ENCODE results near the gene GDF11. TPM values are rescaled to one million over a fixed set of nuclear protein-coding genes. Genes with fewer than 3 reads are reported as not detected.

GDF11 gene
- total RNA-seq, 1 experiment from 2014 or later, result 31.8 TPM

GRCh38 chr12:55726971-55727370, 16.0 kb upstream of the GDF11 start:
- Histone ChIP-seq H3K4me1 (ENCODE audit: insufficient read depth, low read length) (peaks cover 3% of the 10 kb centered on the region; the same call in 1 of the 2 replicates), H3K56ac (ENCODE audit: insufficient read length, low read depth, low read length) (no peak overlapping the region), H2BK15ac (ENCODE audit: low read depth, low read length) (no peak overlapping the region), H2BK5ac (ENCODE audit: insufficient read length, low read length) (no peak overlapping the region), H4K5ac (ENCODE audit: insufficient read length, low read depth, low read length) (no peak overlapping the region), H4K91ac (ENCODE audit: insufficient read length, low read depth, low read length) (no peak overlapping the region), H2AFZ (ENCODE audit: low read length) (no peak overlapping the region), H2BK12ac (ENCODE audit: insufficient read length, low read depth, low read length) (no peak overlapping the region), H2BK20ac (ENCODE audit: low read depth, low read length, poor library complexity, severe bottlenecking) (no peak overlapping the region), H2AK5ac (ENCODE audit: insufficient read length, low read length) (no peak overlapping the region), H2BK120ac (ENCODE audit: low read depth, low read length, poor library complexity, severe bottlenecking) (no peak overlapping the region), H3K9me3 (ENCODE audit: control insufficient read depth, low read depth, low read length) (no peaks in the 10 kb centered on the region), H3K18ac (ENCODE audit: insufficient read length, low read depth, low read length) (no peak overlapping the region), H3K4me2 (ENCODE audit: insufficient read depth, insufficient read length, low read length) (peak overlapping the region; percentile 83), H3K79me2 (ENCODE audit: insufficient read depth, low read length) (peaks cover 7% of the 10 kb centered on the region; the same call in 1 of the 2 replicates), H3K4ac (ENCODE audit: low read depth, low read length) (no peak overlapping the region), H3K14ac (ENCODE audit: insufficient read depth, low read length) (no peak overlapping the region; the same call in 1 of the 2 replicates), H4K20me1 (ENCODE audit: control insufficient read depth, insufficient read depth, insufficient read length) (no peaks in the 10 kb centered on the region), H3K23me2 (ENCODE audit: insufficient read length, low read depth, low read length, poor library complexity, severe bottlenecking) (peaks cover 14% of the 10 kb centered on the region), H3K9ac (ENCODE audit: extremely low read depth, insufficient read length, low read length) (no peak overlapping the region), H3K79me1 (ENCODE audit: insufficient read depth, low read depth, low read length, poor library complexity, severe bottlenecking) (peaks cover 7% of the 10 kb centered on the region), H3K23ac (ENCODE audit: insufficient read length, low read depth, low read length) (no peak overlapping the region), H3K27me3 (ENCODE audit: insufficient read depth, low read length) (no peaks in the 10 kb centered on the region), H3T11ph (ENCODE audit: low read length) (no peak overlapping the region), H4K8ac (replicated peaks; ENCODE audit: insufficient read length, low read depth, low read length) (no peak overlapping the region), H3K27ac (ENCODE audit: insufficient read length, low read depth, low read length) (no peak overlapping the region)
- peak overlapping the region; percentile 89 to 93 for H3K4me3 Mint-ChIP-seq
- TF ChIP-seq, protein P1, sequence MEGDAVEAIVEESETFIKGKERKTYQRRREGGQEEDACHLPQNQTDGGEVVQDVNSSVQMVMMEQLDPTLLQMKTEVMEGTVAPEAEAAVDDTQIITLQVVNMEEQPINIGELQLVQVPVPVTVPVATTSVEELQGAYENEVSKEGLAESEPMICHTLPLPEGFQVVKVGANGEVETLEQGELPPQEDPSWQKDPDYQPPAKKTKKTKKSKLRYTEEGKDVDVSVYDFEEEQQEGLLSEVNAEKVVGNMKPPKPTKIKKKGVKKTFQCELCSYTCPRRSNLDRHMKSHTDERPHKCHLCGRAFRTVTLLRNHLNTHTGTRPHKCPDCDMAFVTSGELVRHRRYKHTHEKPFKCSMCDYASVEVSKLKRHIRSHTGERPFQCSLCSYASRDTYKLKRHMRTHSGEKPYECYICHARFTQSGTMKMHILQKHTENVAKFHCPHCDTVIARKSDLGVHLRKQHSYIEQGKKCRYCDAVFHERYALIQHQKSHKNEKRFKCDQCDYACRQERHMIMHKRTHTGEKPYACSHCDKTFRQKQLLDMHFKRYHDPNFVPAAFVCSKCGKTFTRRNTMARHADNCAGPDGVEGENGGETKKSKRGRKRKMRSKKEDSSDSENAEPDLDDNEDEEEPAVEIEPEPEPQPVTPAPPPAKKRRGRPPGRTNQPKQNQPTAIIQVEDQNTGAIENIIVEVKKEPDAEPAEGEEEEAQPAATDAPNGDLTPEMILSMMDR (conservative IDR thresholded peaks at IDR 0.05), result no peak
- peaks cover 21 to 46% (median 46%) of the 10 kb centered on the region in 3 experiments; a peak in 6 of 7 replicates for H3K36me3 Mint-ChIP-seq (ENCODE audit: insufficient read depth in 1 of 3, low read depth in 3 of 3)
- H3K9me3 Mint-ChIP-seq, result no peaks in the 10 kb centered on the region; a peak in 1 of 5 replicates
- H3K27me3 Mint-ChIP-seq (ENCODE audit: low read depth), result no peaks in the 10 kb centered on the region; the same call in 1 of the 2 replicates
- H3K4me1 Mint-ChIP-seq, result peaks cover 33 to 38% of the 10 kb centered on the region in 2 experiments
- DNase-seq, result peak; percentile 38
- no CpG with 5 or more reads among the region's 10 CpGs for WGBS (ENCODE audit: extremely low coverage, insufficient read length, low lambda C conversion rate)
- H3K27ac Mint-ChIP-seq, result peak overlapping the region in 2 of 3 experiments; percentile 51 to 80; a peak in 1 of 7 replicates
